A549 (cell line): Measurements from ENCODE around the gene POU6F1. TPM values are rescaled to one million over a fixed set of nuclear protein-coding genes. Genes with fewer than 3 reads are reported as not detected.

Experiments
- ATAC-seq, 2 experiments: fragments of 200-7000 bp in 1 of 2; fragments of >200 bp in 1 of 2; cut with Nextera tagmentation in 1 of 2; cut with Tn5 transposase in 1 of 2; 3 replicates each; pipeline versions ENCODE4 v1.8.0 to v1.9.1; 2018 to 2020; ENCODE audit warnings: mild to moderate bottlenecking in 1 of 2, moderate library complexity in 1 of 2
- CTCF ChIA-PET: fragments of 300-600 bp; sonication (Branson Sonifier 250); formaldehyde crosslinking; extraction: SDS; loops from one replicate; lab custom pipeline; 2021; ENCODE audit warnings: antibody characterized with exemption, inconsistent platforms; lab: Yijun Ruan, JAX
- POLR2A ChIA-PET: fragments of 350-600 bp; formaldehyde crosslinking; extraction: SDS; loops from one replicate; lab custom pipeline; 2021; ENCODE audit warnings: antibody characterized with exemption, inconsistent platforms; lab: Yijun Ruan, JAX
- DNase-seq, 2 experiments: peaks; one replicate each; pipeline versions ENCODE4 v3.0.0 to v3.0.0-alpha.2; 2011 to 2016; ENCODE audit warnings: low read depth in 1 of 2, low spot score in 1 of 2
- FAIRE-seq: peaks from 2 replicates; lab custom pipeline; 2011; peaks lifted over from hg19 to GRCh38; lab: Jason Lieb, UNC
- H3K27ac ChIP-seq, 2 experiments: fragments of >200 bp; sonication (Bioruptor Twin); formaldehyde crosslinking; 3 replicates each; pipeline ENCODE4 v1.5.1; 2016 to 2017
- H3K4me1 ChIP-seq: fragments of >200 bp; sonication (Bioruptor Twin); formaldehyde crosslinking; 3 replicates; pipeline ENCODE4 v1.6.1; 2016
- H3K4me2 ChIP-seq: fragments of >200 bp; sonication (Bioruptor Twin); formaldehyde crosslinking; 3 replicates; pipeline ENCODE4 v1.6.1; 2016
- H3K4me3 ChIP-seq: fragments of >200 bp; sonication (Bioruptor Twin); formaldehyde crosslinking; 3 replicates; pipeline ENCODE4 v1.5.1; 2016
- H3K9me3 ChIP-seq: fragments of >200 bp; sonication (Bioruptor Twin); formaldehyde crosslinking; 3 replicates; pipeline ENCODE4 v1.6.1; 2016
- CBX2 ChIP-seq: fragments of 200-600 bp; sonication (generic); IDR thresholded peaks from 2 replicates; pipeline ENCODE4 v1.6.1; 2016; ENCODE audit warnings: low read depth, mild to moderate bottlenecking, borderline replicate concordance
- CHD2 ChIP-seq: fragments of 150-350 bp; IDR thresholded peaks from 2 replicates; pipeline ENCODE4 v1.6.1; 2014; ENCODE audit warnings: low read length; ENCODE audit not compliant: partially characterized antibody
- CHD4 ChIP-seq: fragments of 200-600 bp; sonication (generic); IDR thresholded peaks from 2 replicates; pipeline ENCODE4 v1.6.1; 2016; ENCODE audit warnings: antibody characterized with exemption, mild to moderate bottlenecking, borderline replicate concordance
- FOSL2 ChIP-seq, 2 experiments: fragments of 450-650 bp in 1 of 2; fragments of >200 bp in 1 of 2; sonication (Bioruptor Twin) in 1 of 2; formaldehyde crosslinking; IDR thresholded peaks; 2 replicates each; pipeline versions ENCODE4 v1.5.0 to v1.6.1; 2016 to 2020; ENCODE audit warnings: mild to moderate bottlenecking in 1 of 2, moderate library complexity in 1 of 2
- HDAC2 ChIP-seq: fragments of 200-600 bp; sonication (generic); IDR thresholded peaks from 2 replicates; pipeline ENCODE4 v1.6.1; 2016
- HEYL ChIP-seq: fragments of 250-450 bp; sonication (Bioruptor Pico); IDR thresholded peaks from 2 replicates; pipeline ENCODE4 v1.8.0; 2021; ENCODE audit warnings: mild to moderate bottlenecking, moderate library complexity
- HOXA7 ChIP-seq: fragments of 250-450 bp; sonication (Bioruptor Pico); IDR thresholded peaks from 2 replicates; pipeline ENCODE4 v1.5.0; 2020; ENCODE audit warnings: mild to moderate bottlenecking, moderate library complexity
- HOXB13 ChIP-seq: fragments of 250-450 bp; sonication (Bioruptor Pico); IDR thresholded peaks from 2 replicates; pipeline ENCODE4 v1.5.0; 2020; ENCODE audit warnings: low read depth, mild to moderate bottlenecking, moderate library complexity
- HOXB5 ChIP-seq: fragments of 250-450 bp; sonication (Bioruptor Pico); IDR thresholded peaks from 2 replicates; pipeline ENCODE4 v1.5.0; 2020; ENCODE audit warnings: mild to moderate bottlenecking, moderate library complexity
- KDM1A ChIP-seq: fragments of 200-600 bp; sonication (generic); IDR thresholded peaks from 2 replicates; pipeline ENCODE4 v1.6.1; 2016; ENCODE audit warnings: low read depth, mild to moderate bottlenecking
- KDM5A ChIP-seq: fragments of 200-600 bp; sonication (generic); IDR thresholded peaks from 2 replicates; pipeline ENCODE4 v1.6.1; 2016; ENCODE audit warnings: antibody characterized with exemption, mild to moderate bottlenecking
- MAFK ChIP-seq: fragments of 450-650 bp; IDR thresholded peaks from 2 replicates; pipeline ENCODE4 v1.6.1; 2014; ENCODE audit not compliant: partially characterized antibody
- MYC ChIP-seq: IDR thresholded peaks from 2 replicates; pipeline ENCODE4 v1.6.1; 2012; ENCODE audit warnings: mild to moderate bottlenecking, inconsistent platforms, low read length, improper control_type of control experiment, borderline replicate concordance
- NFE2L2 ChIP-seq: fragments of 150-350 bp; conservative IDR thresholded peaks from 2 replicates; pipeline ENCODE4 v1.6.1; 2014; ENCODE audit warnings: low read length
- NPAS2 ChIP-seq: fragments of 250-450 bp; sonication (Bioruptor Pico); IDR thresholded peaks from 2 replicates; pipeline ENCODE4 v1.8.0; 2022; ENCODE audit warnings: mild to moderate bottlenecking, moderate library complexity, borderline replicate concordance
- NR3C1 ChIP-seq: fragments of >200 bp; sonication (Bioruptor Twin); formaldehyde crosslinking; IDR thresholded peaks from 3 replicates; pipeline ENCODE4 v1.6.1; 2017
- PHF8 ChIP-seq: fragments of 200-600 bp; sonication (generic); IDR thresholded peaks from 2 replicates; pipeline ENCODE4 v1.6.1; 2016; ENCODE audit warnings: low read depth, mild to moderate bottlenecking, antibody characterized with exemption, moderate library complexity, borderline replicate concordance
- POLR2A ChIP-seq: IDR thresholded peaks from 2 replicates; pipeline ENCODE4 v1.6.1; 2012; ENCODE audit warnings: mild to moderate bottlenecking, low read length
- POLR2AphosphoS2 ChIP-seq: conservative IDR thresholded peaks from 2 replicates; pipeline ENCODE4 v1.6.1; 2012; ENCODE audit warnings: low read length, improper control_type of control experiment, inconsistent platforms
- RAD21 ChIP-seq, 2 experiments: fragments of >200 bp in 1 of 2; sonication (Bioruptor Twin) in 1 of 2; formaldehyde crosslinking in 1 of 2; IDR thresholded peaks in 1 of 2; conservative IDR thresholded peaks in 1 of 2; 2 replicates in 1 of 2; 3 replicates in 1 of 2; pipeline ENCODE4 v1.6.1; 2012 to 2018; ENCODE audit warnings: inconsistent platforms in 1 of 2
- RCOR1 ChIP-seq: fragments of 150-350 bp; IDR thresholded peaks from 2 replicates; pipeline ENCODE4 v1.6.1; 2014; ENCODE audit warnings: antibody characterized with exemption, low read length, low read depth
- SMC3 ChIP-seq: fragments of >200 bp; sonication (Bioruptor Twin); formaldehyde crosslinking; IDR thresholded peaks from 3 replicates; pipeline ENCODE4 v1.6.1; 2018; ENCODE audit warnings: inconsistent platforms
- TFCP2L1 ChIP-seq: fragments of 250-450 bp; sonication (Bioruptor Pico); IDR thresholded peaks from 2 replicates; pipeline ENCODE4 v1.5.0; 2021; ENCODE audit warnings: mild to moderate bottlenecking
- TP53 ChIP-seq: fragments of 250-450 bp; sonication (Bioruptor Pico); IDR thresholded peaks from 2 replicates; pipeline ENCODE4 v1.5.0; 2021; ENCODE audit warnings: mild to moderate bottlenecking, moderate library complexity
- whole genome bisulfite sequencing: methylation state at CpG from one replicate; pipeline ENCODE4 v1.1.6; 2017; ENCODE audit errors: missing lambda C conversion rate; 5-methylcytosine and 5-hydroxymethylcytosine counted together
- polyA plus RNA-seq, 4 experiments: library from polyadenylated mRNA; depleted of rRNA in 3 of 4; stranded (reverse); fragments of >200 nt; fragmentation: RNase III in 1 of 4; extraction: RNeasy Plus Mini Kit Qiagen cat#74134 plus additional on column Dnase treatment in 1 of 4; gene quantifications; 2 replicates in 3 of 4; 3 replicates in 1 of 4; pipeline ENCODE4 v1.2.3, GENCODE V29; 2011 to 2017
- TF ChIP-seq, protein P1 (sequence below): fragments of >200 bp; sonication (Bioruptor Twin); formaldehyde crosslinking; IDR thresholded peaks from 3 replicates; pipeline ENCODE4 v1.5.1; 2016
- TF ChIP-seq, protein P2 (sequence below): fragments of 200-600 bp; sonication (generic); IDR thresholded peaks from 2 replicates; pipeline ENCODE4 v1.6.1; 2016; ENCODE audit warnings: antibody characterized with exemption, mild to moderate bottlenecking, moderate library complexity

The POU6F1 gene
- polyA plus RNA-seq, 2 of the 4 experiments (the other 2 are of a cell fraction) = 0.58 to 1.3 TPM

DNA sequence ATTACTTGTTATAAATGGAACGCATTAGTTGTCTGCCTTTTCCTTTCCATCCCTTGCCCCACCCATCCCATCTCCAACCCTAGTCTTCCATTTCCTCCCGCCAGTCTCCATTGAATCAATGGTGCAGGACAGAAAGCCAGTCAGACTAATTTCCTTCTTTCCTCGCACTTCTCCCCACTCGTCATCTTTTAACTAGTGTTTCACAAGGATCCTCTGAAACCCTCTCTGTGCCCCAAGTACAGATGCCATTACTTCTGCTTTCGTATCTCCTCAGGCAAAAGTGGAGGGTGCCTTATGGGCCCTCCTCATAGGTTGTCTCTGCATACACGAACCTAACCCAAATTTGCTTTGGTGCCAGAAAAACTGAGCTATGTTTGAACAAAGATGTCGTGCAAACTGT is 25.0 kb upstream of the POU6F1 start:
- ATAC-seq (no peak), FAIRE-seq (no peak), DNase-seq (no peak)
- no peaks in the 10 kb centered on the region for H3K9me3 ChIP-seq
- 88% methylated on average over 7 of the region's 7 CpGs for WGBS
- peaks cover 15% of the 10 kb centered on the region for H3K4me1 ChIP-seq
- TF ChIP-seq POLR2AphosphoS2 (0 out of 2 replicates have a peak, but pooled peaks have one; percentile 39), CHD4 (no peak)
- TF ChIP-seq, protein P1, sequence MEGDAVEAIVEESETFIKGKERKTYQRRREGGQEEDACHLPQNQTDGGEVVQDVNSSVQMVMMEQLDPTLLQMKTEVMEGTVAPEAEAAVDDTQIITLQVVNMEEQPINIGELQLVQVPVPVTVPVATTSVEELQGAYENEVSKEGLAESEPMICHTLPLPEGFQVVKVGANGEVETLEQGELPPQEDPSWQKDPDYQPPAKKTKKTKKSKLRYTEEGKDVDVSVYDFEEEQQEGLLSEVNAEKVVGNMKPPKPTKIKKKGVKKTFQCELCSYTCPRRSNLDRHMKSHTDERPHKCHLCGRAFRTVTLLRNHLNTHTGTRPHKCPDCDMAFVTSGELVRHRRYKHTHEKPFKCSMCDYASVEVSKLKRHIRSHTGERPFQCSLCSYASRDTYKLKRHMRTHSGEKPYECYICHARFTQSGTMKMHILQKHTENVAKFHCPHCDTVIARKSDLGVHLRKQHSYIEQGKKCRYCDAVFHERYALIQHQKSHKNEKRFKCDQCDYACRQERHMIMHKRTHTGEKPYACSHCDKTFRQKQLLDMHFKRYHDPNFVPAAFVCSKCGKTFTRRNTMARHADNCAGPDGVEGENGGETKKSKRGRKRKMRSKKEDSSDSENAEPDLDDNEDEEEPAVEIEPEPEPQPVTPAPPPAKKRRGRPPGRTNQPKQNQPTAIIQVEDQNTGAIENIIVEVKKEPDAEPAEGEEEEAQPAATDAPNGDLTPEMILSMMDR = no peak
- no peak overlapping the region for H3K27ac ChIP-seq
- no peak overlapping the region for H3K4me2 ChIP-seq
- ChIA-PET POLR2A (no interaction called here), CTCF (interaction anchor here (4.7 kb wide), 1 partner anchor 20 kb away, joined by 17 read pairs; no protein-coding TSS in a partner anchor)
- no peak overlapping the region for H3K4me3 ChIP-seq

DNA sequence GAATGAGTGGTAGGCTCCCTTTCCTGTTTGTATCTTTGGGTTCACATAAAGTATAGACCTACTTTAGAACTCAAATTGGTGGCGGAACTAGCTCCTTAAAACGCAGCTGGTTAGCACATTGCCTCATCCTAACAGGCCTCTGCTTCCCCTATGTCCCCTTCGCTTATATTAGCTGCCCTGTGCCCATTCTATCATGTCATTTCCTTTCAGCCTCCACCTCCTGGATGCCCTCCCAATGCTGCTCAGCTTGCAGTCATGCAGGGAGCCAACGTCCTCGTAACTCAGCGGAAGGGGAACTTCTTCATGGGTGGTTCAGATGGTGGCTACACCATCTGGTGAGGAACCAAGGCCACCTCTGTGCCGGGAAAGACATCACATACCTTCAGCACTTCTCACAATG is 24.3 kb upstream of the POU6F1 start:
- ATAC-seq (no peak), DNase-seq (no peak), FAIRE-seq (no peak)
- ChIA-PET CTCF (interaction anchor here (0.7 to 2.6 kb wide), 6 partner anchors 13 to 1065 kb away, joined by 3 to 10 read pairs (median 4); partner anchors contain the start of gene POU6F1), POLR2A (interaction anchor here (1.3 kb wide), 1 partner anchor 24 kb away, joined by 4 read pairs; the partner anchor contains the start of gene POU6F1)
- no peak overlapping the region for H3K4me2 ChIP-seq
- 92% methylated on average over 7 of the region's 7 CpGs for WGBS
- H3K27ac ChIP-seq = no peak overlapping the region
- H3K4me1 ChIP-seq = peaks cover 15% of the 10 kb centered on the region
- no peak for TF ChIP-seq HOXB13 (CRISPR knock-in tag)
- no peak for TF ChIP-seq CHD4
- TF ChIP-seq KDM1A = no peak
- TF ChIP-seq HEYL (CRISPR knock-in tag) = no peak
- TF ChIP-seq CBX2 = no peak
- TF ChIP-seq HOXA7 = no peak
- no peak for TF ChIP-seq PHF8
- TF ChIP-seq CHD2 = no peak
- TF ChIP-seq HOXB5 = no peak
- TF ChIP-seq SMC3 = no peak
- TF ChIP-seq NFE2L2 = no peak
- TF ChIP-seq TFCP2L1 (CRISPR knock-in tag) = no peak
- no peak for TF ChIP-seq MYC
- TF ChIP-seq NR3C1 = no peak
- TF ChIP-seq NPAS2 (CRISPR knock-in tag) = no peak
- no peak for TF ChIP-seq MAFK
- TF ChIP-seq, protein P1 = no peak
- TF ChIP-seq RAD21 (conservative IDR thresholded peaks at IDR 0.05 in 1 of 2, IDR thresholded peaks at IDR 0.05 in 1 of 2) = no peak
- no peak for TF ChIP-seq TP53 (CRISPR knock-in tag)
- no peak overlapping the region for H3K4me3 ChIP-seq
- H3K9me3 ChIP-seq = no peaks in the 10 kb centered on the region

DNA sequence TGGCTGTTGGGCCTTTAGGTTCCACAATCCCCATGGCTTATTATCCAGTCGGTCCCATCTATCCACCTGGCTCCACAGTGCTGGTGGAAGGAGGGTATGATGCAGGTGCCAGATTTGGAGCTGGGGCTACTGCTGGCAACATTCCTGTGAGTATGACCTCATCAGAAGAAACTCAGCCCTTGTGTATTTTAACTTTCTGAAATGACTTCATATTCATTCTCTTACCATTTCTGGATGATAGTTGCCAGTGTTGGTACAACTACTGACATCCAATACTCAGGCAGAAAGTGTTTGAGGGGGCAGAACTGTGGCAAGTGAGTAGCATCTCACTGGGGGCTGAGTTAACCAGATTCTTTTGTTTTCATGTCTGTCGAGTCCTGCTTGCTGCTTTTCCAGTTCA is 23.1 kb upstream of the POU6F1 start:
- ATAC-seq = no peak
- ChIA-PET POLR2A (no interaction called here), CTCF (interaction anchor here (1.1 to 3.1 kb wide), 5 partner anchors 10 to 100 kb away, joined by 3 to 13 read pairs (median 10); partner anchors contain the start of gene POU6F1)
- WGBS = 81% methylated on average over 2 of the region's 2 CpGs
- no peak for FAIRE-seq
- no peaks in the 10 kb centered on the region for H3K9me3 ChIP-seq
- H3K4me3 ChIP-seq = no peak overlapping the region
- H3K4me2 ChIP-seq = peak overlapping the region; percentile 96; the same call in 2 of the 3 replicates
- H3K27ac ChIP-seq = no peak overlapping the region
- peaks cover 15% of the 10 kb centered on the region for H3K4me1 ChIP-seq
- no peak for DNase-seq
- no peak for TF ChIP-seq RCOR1
- no peak for TF ChIP-seq HDAC2
- no peak for TF ChIP-seq MAFK
- TF ChIP-seq, protein P2, sequence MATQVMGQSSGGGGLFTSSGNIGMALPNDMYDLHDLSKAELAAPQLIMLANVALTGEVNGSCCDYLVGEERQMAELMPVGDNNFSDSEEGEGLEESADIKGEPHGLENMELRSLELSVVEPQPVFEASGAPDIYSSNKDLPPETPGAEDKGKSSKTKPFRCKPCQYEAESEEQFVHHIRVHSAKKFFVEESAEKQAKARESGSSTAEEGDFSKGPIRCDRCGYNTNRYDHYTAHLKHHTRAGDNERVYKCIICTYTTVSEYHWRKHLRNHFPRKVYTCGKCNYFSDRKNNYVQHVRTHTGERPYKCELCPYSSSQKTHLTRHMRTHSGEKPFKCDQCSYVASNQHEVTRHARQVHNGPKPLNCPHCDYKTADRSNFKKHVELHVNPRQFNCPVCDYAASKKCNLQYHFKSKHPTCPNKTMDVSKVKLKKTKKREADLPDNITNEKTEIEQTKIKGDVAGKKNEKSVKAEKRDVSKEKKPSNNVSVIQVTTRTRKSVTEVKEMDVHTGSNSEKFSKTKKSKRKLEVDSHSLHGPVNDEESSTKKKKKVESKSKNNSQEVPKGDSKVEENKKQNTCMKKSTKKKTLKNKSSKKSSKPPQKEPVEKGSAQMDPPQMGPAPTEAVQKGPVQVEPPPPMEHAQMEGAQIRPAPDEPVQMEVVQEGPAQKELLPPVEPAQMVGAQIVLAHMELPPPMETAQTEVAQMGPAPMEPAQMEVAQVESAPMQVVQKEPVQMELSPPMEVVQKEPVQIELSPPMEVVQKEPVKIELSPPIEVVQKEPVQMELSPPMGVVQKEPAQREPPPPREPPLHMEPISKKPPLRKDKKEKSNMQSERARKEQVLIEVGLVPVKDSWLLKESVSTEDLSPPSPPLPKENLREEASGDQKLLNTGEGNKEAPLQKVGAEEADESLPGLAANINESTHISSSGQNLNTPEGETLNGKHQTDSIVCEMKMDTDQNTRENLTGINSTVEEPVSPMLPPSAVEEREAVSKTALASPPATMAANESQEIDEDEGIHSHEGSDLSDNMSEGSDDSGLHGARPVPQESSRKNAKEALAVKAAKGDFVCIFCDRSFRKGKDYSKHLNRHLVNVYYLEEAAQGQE = no peak
- TF ChIP-seq TP53 (CRISPR knock-in tag) = no peak
- no peak for TF ChIP-seq POLR2AphosphoS2
- TF ChIP-seq KDM5A = no peak
- no peak for TF ChIP-seq NPAS2 (CRISPR knock-in tag)
- no peak for TF ChIP-seq FOSL2 (IDR thresholded peaks at IDR 0.05)
- no peak for TF ChIP-seq FOSL2 (CRISPR knock-in tag; IDR thresholded peaks at IDR 0.05)
- no peak for TF ChIP-seq HOXB13 (CRISPR knock-in tag)
- TF ChIP-seq MYC = no peak
- no peak for TF ChIP-seq POLR2A
